GM19240 (cell line): ENCODE data around the gene ATP6V0E1.

ENCODE experiments used
- DNase-seq: peaks from one replicate; pipeline ENCODE4 v3.0.0; 2011; ENCODE audit warnings: low spot score; ENCODE audit not compliant: insufficient read length

Gene ATP6V0E1

DNA sequence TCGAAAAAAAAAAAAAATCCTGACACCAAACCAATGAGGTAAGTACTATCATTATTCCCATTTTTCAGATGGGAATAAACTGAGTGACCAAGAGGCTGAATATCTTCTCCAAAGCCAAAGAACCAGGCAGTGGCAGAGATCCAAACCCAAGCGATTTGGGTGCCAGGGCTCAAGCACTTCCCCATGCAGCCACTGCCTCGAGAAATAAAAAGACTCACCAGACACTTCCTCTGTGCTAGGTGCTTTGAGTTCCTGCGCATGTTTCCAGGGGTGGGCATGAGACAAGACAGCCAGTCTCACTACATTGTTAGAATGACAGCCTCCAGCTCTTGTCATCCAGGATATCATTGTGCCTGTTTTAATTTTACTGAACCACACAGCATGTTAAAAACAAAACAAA is 26.6 kb upstream of the ATP6V0E1 start:
- DNase-seq = no peak

DNA sequence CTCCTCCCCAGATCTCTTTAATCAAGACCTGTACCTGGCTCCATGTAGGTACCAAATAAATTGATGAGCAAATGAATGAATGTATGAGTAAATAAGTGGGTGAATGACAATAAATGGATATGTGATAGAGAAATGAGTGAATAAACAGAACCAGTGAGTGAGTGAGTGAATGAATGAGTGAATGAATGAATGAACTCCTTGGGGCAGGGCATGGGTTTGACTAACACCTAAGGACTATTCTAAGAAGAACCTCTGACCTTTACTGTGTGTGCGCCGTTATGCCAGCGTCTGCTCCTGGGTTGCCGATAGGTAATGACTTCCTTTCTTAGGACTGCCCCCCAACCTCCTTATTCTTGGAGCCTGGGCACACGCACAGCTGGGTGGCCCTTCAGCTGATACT is 26.1 kb upstream of the ATP6V0E1 start:
- no peak for DNase-seq

DNA sequence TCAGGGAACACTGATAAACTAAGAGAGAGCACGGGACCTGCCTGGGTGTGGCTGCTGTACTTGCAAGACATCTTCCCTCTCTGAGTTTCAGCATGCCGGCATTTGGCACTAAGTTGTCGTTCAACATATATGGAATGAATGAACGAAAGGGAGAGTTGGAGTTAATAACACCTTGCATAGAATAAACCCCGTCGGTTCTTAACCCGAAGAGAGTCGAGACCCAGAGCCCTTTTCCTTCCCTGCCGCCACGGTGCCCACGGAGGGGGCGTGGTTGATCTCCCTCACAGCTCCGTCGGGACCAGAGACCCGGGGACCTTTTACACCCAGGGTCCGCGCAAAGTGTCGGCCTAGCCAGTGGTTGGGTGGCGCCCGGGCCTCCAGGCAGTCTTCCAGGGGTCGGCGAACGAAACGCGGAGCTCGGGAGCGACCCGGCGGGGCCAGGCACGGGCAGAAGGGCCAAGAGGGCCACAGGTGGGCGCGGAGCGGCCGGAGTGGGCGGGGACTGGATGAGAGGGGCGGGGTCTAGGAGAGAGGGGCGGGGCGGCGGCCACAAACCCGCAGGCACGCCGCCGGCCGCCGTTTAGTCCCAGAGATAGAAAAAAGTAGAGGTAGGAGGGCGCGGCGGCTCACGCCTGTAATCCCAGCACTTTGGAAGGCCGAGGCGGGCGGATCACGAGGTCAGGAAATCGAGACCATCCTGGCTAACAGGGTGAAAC is 25.1 kb upstream of the ATP6V0E1 start:
- DNase-seq = peak; percentile 82

DNA sequence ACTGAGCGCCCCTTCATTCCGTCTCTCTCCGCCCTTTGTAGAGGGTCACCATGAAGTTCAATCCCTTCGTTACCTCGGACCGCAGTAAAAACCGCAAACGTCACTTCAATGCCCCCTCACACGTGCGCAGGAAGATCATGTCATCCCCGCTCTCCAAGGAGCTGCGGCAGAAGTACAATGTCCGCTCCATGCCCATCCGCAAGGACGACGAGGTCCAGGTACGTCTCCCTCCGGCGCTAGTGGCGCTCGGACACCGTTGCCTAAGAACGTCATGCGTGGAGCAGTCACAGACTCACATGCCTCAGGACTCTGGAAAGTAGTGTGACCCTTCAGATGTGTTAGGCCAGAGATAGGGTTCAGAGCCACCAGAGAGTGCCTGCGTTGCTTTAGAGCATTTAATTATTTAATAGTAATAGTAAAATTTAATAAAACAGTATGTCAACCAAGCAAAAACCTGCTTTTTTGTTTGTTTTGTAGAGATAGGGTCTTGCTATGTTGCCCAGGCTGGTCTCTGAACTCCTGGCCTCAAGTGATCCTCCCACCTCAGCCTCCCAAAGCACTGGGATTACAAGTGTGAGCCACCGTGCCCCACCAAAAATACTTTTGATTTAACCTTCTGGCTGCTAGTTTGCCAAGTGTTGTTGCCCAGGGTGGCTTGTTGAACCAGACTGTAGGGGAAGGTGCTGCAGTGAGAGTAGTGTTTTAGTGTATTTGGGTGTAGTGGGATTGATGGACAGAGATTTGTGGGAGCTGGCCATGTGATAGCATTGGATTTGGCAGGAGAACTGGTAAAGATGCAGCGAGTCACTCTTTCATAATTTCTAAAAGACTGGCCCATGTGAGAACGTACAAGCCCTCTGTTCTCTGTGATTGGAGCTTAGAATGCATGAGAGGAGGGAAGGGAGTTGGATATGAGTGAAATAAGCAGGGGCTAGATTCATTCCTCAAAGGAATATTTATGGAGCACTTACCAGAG is 23.5 kb upstream of the ATP6V0E1 start:
- DNase-seq = no peak

DNA sequence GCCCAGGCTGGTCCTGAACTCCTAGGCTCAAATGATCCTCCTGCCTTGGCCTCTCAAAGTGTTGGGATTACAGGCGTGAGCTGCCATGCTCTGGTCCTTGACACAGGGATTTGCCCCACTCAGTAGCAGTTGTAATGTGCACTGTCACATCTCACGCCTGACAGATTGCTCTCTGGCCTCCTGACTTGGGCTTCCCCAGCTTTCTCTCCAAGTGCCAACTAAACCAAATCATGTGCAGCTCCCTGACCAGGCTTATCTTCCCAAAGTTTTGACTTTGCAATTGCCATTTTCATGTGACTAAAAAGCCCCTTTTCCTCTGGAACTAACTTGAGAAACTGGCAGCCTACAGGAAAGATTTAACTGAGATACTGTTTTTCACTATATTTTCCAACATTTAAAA is 13.7 kb upstream of the ATP6V0E1 start:
- DNase-seq = no peak

DNA sequence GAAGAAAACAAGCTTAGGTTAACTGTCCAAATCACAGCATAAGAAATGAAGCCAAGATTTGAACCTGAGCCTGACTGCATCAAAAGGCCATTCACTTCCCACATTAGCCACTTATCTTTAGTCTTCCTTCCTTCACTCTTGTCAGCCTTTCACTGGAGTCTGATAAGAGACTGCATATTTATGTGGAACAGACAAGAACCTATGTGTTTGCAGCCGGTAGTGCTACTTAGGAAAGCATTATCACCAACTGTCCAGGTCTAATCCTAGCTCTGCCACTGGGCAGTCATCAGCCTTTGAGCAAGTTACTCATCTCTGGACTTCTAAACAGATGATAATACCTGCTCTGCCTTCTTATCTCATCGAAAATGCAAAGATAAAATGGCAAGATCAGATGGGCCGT is 12.1 kb upstream of the ATP6V0E1 start:
- no peak for DNase-seq

DNA sequence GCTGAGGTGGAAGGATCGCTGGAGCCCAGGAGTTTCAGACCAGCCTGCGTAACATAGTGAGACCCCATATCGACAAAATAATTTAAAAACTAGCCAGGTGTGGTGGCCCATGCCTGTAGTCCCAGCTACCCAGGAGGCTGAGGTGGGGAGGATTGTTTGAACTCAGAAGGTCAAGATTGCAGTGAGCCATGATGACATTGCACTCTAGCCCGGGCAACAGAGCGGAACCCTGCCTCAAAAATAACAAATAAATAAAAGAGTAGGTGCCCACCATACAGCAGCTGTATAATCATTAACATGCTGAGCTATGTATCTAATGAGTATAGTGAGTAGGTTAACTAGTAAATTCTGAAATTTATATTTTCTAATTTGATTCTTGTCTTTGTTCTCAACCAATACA is 11.0 kb upstream of the ATP6V0E1 start:
- no peak for DNase-seq

DNA sequence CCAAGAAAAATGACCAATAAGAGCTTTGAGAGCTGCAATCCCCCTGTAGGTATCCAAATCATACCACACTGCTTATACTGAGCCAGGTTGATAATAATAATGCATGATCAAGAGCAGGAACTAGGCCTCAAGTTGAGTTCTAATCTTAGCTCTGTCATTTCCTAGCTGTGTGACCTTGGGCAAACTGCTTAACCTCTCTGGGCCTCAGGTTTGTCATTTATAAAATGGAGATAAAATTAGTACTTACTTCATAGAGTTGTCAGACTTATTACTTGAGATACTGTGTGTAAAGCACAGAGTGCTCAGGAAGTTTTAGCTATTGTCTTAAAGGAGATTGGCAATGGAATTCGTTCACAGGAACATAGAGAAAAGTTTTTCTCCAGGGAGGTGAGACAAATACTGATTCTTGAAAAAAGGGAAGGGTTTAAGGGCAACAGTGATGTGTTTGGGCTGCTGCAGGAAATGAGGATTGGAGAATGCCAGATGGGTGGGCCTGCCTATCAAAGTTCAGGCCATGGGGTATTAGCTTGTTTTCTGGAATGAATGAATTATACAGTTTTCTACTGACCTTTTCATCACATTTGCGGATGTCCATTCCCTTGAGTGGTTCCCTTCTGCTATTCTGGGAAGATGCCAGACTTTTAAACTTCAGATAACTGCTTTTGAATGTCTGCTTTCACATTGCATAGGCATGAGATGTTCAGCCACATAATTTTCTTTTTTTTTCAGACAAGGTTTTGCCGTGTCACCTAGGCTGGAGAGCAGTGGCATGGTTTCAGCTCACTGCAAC is 10.2 kb upstream of the ATP6V0E1 start:
- no peak for DNase-seq

DNA sequence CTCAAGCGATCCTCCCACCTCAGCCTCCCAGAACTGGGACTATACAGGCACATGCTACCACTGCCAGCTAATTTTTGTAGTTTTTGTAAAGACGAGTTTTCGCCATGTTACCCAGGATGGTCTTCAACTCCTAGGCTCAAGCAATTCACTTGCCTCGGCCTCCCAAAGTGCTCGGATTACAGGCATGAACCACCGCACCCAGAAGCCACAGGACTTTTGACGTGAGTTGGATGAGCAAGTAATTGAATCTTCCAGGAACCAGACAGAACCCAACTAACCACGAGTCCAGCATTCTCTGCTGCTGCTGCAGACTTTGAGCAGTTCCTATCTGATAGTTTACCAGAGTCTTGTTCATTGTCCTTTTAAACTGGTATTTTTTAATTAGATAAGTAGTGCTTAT is 9.6 kb upstream of the ATP6V0E1 start:
- DNase-seq = no peak

DNA sequence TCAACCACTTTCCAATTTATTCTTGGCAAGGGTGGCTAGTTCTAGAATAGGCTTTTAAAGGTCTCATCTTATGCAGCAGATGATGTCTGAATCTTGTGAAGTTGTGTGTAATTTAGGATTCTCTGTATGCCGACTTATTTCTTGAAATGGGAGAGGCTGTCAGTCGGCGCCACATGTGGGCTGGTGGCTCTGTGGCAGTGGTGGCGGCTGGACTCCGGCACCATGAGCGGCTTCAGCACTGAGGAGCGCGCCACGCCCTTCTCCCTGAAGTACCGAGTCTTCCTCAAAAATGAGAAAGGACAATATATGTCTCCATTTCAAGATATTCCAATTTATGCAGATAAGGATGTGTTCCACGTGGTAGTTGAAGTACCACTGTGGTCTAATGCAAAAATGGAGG is 8.3 kb upstream of the ATP6V0E1 start:
- no peak for DNase-seq

DNA sequence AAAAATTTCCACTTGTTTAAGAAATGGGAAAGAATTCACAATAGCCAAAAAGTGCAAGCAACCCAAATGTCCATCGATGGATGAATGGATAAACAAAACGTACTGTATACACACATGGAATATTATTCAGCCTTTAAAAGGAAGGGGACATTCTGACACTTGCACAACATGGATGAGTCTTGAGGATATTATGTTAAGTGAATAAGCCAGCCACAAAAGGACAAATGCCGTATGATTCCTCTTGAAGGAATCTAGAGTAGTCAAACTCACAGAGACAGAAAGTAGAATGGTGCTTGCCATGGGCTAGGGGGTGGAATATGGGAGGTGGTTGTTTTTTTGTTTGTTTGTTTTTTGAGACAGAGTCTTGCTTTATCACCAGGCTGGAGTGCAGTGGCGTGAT is 3.8 kb upstream of the ATP6V0E1 start:
- no peak for DNase-seq

DNA sequence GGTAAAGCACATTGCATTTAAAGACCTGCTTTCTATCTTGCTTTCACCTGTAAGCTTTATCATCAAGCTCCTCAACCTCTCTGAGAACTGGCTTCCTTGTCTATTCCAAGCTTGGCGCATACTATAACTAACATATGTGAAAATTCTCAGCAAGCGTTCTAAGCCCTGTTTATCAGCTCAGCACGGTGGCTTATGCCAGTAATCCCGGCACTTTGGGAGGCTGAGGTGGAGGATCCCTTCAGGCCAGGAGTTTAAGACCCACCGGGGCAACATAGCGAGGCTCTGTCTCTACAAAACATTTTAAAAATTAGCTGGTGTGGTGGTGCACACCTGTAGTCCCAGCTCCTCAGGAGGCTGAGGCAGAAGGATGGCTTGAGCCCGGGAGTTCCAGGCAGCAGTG is 1.6 kb upstream of the ATP6V0E1 start:
- DNase-seq = no peak

DNA sequence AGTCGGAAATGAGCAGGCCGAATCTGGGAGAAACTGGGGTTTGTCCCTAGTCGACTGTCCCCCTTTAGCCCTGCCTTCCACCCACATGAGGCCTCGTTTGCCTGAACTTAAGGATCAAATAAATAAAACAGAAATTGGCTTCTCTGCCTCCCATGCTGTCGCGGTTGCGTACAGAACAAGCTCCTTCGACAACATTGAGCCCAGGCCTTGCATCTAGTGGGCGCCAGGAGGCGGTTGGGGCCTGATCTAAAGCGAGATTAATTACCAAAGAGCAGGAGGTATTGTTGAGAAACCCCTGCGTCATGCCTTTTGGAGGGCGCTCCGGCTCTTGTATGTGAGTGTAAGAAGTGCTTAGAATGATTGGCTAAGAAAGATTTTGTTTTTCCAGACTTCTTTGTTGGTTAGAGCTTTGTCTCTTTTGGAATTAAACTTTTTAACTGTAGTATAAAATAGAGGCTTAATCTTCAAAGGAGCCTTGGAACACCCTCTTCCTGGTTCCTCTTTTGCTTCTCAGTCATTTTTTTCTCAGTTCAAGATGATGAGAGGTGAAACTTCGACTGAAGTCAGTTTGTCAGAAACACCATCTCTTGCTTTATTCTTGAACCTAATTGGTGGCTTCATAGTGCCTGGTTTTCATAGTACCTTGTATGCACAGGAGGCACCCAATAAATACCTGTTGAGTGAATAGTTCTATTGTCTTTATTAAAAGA is 828 bp downstream of the ATP6V0E1 start:
- DNase-seq = peak; percentile 59

DNA sequence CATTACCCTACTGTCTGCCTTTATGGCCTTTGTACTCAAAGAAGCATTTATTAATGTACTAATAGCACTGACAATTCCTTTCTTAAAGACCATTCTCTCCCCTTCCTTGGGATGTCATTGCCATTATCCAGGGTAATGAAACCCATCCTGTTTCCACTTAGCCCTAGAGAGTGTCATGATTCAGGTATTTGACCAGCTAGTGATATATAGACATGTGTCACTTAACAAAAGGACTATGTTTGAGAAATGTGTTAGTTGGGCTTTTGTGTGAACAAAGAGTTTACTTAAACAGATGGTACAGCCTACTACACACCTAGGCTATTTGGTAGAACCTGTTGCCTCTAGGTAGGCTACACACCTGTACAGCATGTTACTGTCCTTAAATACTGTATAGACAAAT is 2.0 kb downstream of the ATP6V0E1 start:
- no peak for DNase-seq

DNA sequence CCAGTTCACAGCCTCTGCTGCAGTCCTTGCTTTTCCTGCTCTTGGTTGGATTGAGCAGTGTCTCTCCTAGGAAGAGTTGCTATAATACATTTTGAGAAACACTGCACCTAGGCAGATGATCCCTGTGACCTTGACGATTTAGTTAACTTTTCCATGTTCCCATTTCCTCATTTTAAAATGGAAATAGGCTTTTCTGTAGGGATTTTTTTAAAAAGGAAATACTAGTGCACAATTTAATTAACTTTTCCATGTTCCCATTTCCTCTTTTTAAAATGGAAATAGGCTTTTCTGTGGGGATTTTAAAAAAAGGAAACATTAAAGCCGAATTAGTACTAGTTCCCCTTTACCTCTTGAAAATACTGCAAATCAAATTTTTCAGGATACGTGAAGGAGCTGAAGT is 4.7 kb downstream of the ATP6V0E1 start:
- DNase-seq = no peak

DNA sequence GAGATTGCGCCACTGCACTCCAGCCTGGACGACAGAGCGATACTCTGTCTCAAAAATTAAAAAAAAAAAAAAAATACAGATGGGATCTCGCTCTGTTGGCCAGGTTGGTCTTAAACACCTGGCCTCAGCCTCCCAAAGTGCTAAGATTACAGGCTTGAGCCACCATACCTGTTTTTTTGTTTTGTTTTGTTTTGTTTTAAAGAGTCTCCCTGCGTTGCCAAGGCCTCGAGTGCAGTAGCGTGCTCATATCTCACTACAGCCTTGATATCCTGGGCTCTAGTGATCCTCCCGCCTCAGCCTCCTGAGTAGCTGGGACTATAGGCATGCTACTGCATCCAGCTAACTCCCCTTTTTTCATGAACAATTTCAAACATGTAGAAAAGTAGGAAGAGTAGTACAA is 7.2 kb downstream of the ATP6V0E1 start:
- DNase-seq = no peak

DNA sequence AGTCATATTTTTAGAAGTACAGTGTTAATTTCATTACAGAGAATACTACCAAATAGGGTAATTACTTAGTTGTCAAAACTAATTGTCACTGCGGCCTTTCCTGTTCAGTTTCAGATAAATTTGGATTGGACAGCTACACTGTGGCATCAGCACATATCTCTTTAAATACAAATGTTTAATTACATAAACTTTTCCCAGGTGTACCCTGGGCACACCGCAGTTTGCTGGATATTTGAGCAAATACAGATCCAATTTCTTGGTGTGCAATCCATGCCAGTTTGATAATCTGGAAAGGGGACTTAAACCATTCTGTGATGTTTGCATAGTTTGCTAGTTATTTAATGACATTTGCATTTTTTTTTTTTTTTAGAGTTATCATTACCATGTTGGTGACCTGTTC is 10.8 kb downstream of the ATP6V0E1 start:
- no peak for DNase-seq

DNA sequence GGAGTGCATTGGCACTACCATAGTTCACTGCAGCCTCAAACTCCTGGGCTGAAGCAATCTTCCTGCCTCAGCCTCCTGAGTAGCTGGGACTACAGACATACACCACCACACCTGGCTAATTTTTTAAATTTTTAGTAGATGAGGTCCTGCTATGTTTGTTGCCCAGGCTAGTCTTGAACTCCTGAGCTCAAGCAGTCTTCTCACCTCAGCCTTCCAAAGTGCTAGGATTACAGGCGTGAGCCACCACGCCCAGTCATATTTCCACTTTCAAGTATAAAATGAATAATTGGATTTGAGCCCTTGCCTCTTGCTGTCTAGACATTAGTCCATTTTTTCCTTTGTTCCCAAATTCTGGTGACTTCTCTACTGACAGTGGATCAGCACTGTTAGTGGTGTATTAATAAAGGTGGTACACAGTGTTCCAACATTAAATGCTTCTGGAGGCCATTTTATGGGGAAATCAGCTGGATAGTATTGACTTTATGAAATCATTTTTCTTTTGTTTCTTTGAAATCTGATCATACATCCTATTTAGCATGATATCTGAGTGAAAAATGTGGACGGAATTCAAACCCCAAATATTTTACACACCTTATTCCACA is 15.9 kb downstream of the ATP6V0E1 start:
- DNase-seq = no peak

DNA sequence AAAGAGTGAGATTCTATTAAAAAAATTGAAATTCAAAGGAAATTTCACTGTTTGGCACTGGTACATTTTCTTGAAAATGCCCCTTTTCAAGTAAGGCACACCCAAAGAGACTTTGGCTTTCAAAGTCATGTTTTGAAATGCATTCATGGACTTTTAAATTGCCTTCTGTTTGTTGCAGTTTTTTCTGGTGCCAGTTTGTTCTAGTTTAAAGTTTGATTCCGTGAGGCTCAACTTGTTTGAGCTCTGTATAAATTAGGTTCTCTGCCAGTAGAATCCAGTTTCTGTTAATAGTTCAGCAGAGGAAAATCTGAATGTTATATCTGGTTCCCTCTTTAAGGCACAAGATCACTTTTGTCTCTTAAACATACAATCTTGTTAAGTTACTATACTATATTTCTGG is 16.4 kb downstream of the ATP6V0E1 start:
- DNase-seq = no peak

DNA sequence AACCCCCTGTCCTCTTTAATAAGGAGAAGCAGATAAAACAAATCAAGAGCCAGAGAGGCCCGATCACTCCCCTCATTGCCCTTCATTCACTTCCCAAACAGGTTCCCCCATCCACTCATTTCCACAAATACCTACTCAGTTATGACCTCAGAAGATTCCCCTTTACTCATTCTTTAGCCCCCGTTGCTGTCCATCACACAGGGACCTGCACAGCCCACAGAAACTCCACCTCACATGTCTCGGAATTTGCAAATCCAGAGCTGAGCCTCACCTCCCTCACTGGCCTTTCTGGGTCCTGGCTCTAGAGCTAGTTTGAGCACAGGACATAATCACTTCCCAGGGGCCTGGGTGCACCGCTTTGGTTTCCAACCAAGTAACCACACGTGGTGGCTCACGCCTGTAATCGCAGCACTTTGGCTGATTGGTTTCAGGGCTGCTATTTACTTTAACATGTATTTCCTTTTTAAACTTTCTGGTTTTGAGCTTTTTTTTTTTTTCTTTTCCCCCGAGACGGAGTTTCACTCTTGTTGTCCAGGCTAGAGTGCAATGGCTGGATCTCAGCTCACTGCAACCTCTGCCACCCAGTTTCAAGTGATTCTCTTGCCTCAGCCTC is 17.8 kb downstream of the ATP6V0E1 start:
- peak; percentile 11 for DNase-seq
